ENCODE results near the gene RHOH.
"Not testable (repeated sequence)": the region's sequence is repeated elsewhere in the genome, so short reads cannot be mapped to it uniquely, and the experiment has no call there.

DNA sequence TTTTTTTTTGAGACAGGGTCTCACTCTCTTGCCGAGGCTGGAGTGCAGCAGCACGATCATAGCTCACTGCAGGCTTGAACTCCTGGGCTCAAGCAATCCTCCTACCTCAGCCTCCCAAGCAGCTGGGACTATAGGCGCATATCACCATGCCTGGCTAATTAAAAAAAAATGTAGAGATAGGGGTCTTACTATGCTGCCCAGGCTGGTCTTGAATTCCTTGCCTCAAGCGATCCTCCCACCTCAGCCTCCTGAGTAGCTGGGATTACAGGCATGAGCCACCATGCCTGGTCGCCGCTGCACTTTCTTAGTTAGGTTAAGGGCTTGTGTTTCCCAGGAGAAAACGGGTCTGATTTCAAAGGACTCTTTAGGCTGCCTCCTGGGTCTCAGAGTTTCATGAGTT, 86.0 kb downstream of the RHOH start:
- TF ChIP-seq SUZ12 (IDR thresholded peaks at IDR 0.05); ELF4 (IDR thresholded peaks at IDR 0.05); ARNT (IDR thresholded peaks at IDR 0.05); FOXM1 (IDR thresholded peaks at IDR 0.05; ENCODE audit: borderline replicate concordance); CTBP1 (IDR thresholded peaks at IDR 0.05; ENCODE audit: borderline replicate concordance); SP1 (IDR thresholded peaks at IDR 0.05); HDGF (IDR thresholded peaks at IDR 0.05; ENCODE audit: borderline replicate concordance); TARDBP (IDR thresholded peaks at IDR 0.05); LEF1 (IDR thresholded peaks at IDR 0.05; ENCODE audit: borderline replicate concordance); FOXK2 (IDR thresholded peaks at IDR 0.05); L3MBTL2 (conservative IDR thresholded peaks at IDR 0.05); BHLHE40 (IDR thresholded peaks at IDR 0.05; ENCODE audit: borderline replicate concordance): not testable (repeated sequence)
- TF ChIP-seq, protein P1, sequence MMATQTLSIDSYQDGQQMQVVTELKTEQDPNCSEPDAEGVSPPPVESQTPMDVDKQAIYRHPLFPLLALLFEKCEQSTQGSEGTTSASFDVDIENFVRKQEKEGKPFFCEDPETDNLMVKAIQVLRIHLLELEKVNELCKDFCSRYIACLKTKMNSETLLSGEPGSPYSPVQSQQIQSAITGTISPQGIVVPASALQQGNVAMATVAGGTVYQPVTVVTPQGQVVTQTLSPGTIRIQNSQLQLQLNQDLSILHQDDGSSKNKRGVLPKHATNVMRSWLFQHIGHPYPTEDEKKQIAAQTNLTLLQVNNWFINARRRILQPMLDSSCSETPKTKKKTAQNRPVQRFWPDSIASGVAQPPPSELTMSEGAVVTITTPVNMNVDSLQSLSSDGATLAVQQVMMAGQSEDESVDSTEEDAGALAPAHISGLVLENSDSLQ (IDR thresholded peaks at IDR 0.05) = not testable (repeated sequence)

Measured in HEK293T (cell line).